Adrenal gland (tissue), 5 donors: ENCODE data around the gene TNS1.

ENCODE experiments used
- POLR2A ChIP-seq, 2 donors: fragments of 450-650 bp; IDR thresholded peaks; one replicate each; pipeline ENCODE4 v1.6.1; 2017; ENCODE audit warnings: antibody characterized with exemption in 2 of 2, mild to moderate bottlenecking in 2 of 2, moderate library complexity in 1 of 2
- TF ChIP-seq, protein P1 (sequence below), 6 experiments: fragments of 450-650 bp in 4 of 6; fragments of 200-600 bp in 2 of 6; sonication (generic) in 1 of 6; IDR thresholded peaks; 1 replicate in 5 of 6; 2 replicates in 1 of 6; pipeline versions ENCODE4 v1.5.1 to v1.8.0; 2016 to 2021; ENCODE audit warnings: antibody characterized with exemption in 6 of 6, mild to moderate bottlenecking in 2 of 6, moderate library complexity in 1 of 6
- donor health status: DM: no; HTN: no; CAD: no.

DNA sequence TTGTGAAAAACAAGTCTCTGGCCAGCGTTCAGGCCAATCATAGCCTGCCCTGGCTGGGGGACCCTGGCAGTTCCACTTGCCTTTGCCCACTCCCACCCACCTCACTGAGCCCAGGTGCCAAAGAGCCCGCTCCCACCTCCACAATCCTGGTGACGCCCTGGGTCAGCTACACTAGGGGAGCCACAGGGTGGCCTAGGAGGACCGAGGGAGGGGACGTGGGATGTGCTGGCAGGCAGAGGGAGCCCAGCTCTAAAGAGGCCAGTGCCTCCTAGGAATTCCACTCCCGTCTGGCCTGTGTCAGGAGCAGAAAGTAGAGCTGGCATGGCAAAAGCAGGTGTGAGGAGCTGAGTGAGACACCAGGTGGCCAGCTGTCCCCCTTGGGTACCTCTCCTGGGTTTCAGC, 49.3 kb downstream of the TNS1 start:
- TF ChIP-seq, protein P1, sequence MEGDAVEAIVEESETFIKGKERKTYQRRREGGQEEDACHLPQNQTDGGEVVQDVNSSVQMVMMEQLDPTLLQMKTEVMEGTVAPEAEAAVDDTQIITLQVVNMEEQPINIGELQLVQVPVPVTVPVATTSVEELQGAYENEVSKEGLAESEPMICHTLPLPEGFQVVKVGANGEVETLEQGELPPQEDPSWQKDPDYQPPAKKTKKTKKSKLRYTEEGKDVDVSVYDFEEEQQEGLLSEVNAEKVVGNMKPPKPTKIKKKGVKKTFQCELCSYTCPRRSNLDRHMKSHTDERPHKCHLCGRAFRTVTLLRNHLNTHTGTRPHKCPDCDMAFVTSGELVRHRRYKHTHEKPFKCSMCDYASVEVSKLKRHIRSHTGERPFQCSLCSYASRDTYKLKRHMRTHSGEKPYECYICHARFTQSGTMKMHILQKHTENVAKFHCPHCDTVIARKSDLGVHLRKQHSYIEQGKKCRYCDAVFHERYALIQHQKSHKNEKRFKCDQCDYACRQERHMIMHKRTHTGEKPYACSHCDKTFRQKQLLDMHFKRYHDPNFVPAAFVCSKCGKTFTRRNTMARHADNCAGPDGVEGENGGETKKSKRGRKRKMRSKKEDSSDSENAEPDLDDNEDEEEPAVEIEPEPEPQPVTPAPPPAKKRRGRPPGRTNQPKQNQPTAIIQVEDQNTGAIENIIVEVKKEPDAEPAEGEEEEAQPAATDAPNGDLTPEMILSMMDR (IDR thresholded peaks at IDR 0.05) = no peak
- TF ChIP-seq POLR2A (IDR thresholded peaks at IDR 0.05) = no peak
